Endodermal cell (in vitro differentiated cells): ENCODE data around the gene PDE4A. TPM values are rescaled to one million over a fixed set of nuclear protein-coding genes. Genes with fewer than 3 reads are reported as not detected.

Source experiments
- DNase-seq: peaks from one replicate; pipeline ENCODE4 v3.0.0-alpha.2; 2017
- H3K27ac ChIP-seq: 2 replicates; pipeline ENCODE4 v1.5.1; 2013; ENCODE audit warnings: mild to moderate bottlenecking, low read depth, low read length, moderate library complexity
- H3K27me3 ChIP-seq: 2 replicates; pipeline ENCODE4 v1.6.1; 2013; ENCODE audit warnings: mild to moderate bottlenecking, low read length, moderate library complexity; ENCODE audit not compliant: insufficient read depth, control insufficient read depth, poor library complexity, severe bottlenecking
- H3K36me3 ChIP-seq: 2 replicates; pipeline ENCODE4 v1.7.0; 2013; ENCODE audit warnings: mild to moderate bottlenecking, low read length, moderate library complexity; ENCODE audit not compliant: control insufficient read depth, insufficient read depth
- H3K4me1 ChIP-seq: one replicate; pipeline ENCODE4 v1.7.0; 2013; ENCODE audit warnings: low read length; ENCODE audit not compliant: control insufficient read depth, insufficient read depth
- H3K4me3 ChIP-seq: 2 replicates; pipeline ENCODE4 v1.5.1; 2013; ENCODE audit warnings: mild to moderate bottlenecking, low read length, moderate library complexity
- H3K9ac ChIP-seq: 2 replicates; pipeline ENCODE4 v1.6.1; 2013; ENCODE audit warnings: mild to moderate bottlenecking, low read length, moderate library complexity; ENCODE audit not compliant: poor library complexity, severe bottlenecking; ENCODE audit errors: extremely low read depth
- H3K9me3 ChIP-seq: 2 replicates; pipeline ENCODE4 v1.6.1; 2013; ENCODE audit warnings: mild to moderate bottlenecking, low read length, moderate library complexity; ENCODE audit not compliant: control insufficient read depth
- H3K27ac Mint-ChIP-seq: 2 replicates; pipeline ENCODE4 v1.8.0; 2020; ENCODE audit warnings: mixed read lengths
- H3K27me3 Mint-ChIP-seq: 2 replicates; pipeline ENCODE4 v1.8.0; 2021; ENCODE audit warnings: mild to moderate bottlenecking, mixed read lengths; ENCODE audit not compliant: insufficient read depth
- H3K36me3 Mint-ChIP-seq: 2 replicates; pipeline ENCODE4 v1.8.0; 2020; ENCODE audit warnings: low read depth, mixed read lengths
- H3K4me1 Mint-ChIP-seq: 2 replicates; pipeline ENCODE4 v1.8.0; 2020; ENCODE audit warnings: mixed read lengths
- H3K4me3 Mint-ChIP-seq: 2 replicates; pipeline ENCODE4 v1.8.0; 2020; ENCODE audit warnings: mild to moderate bottlenecking, moderate library complexity, mixed read lengths
- H3K9me3 Mint-ChIP-seq: 2 replicates; pipeline ENCODE4 v1.8.0; 2020; ENCODE audit warnings: mild to moderate bottlenecking, mixed read lengths
- CTCF ChIP-seq: fragments of 200-600 bp; sonication (generic); conservative IDR thresholded peaks from 2 replicates; pipeline ENCODE4 v1.5.0; 2021; ENCODE audit warnings: antibody characterized with exemption, mild to moderate bottlenecking
- WGBS, 2 experiments: methylation state at CpG; one replicate each; pipeline versions ENCODE4 v1.1.5 to v1.1.7; 2013; ENCODE audit warnings: missing lambda C conversion rate in 2 of 2, mixed read lengths in 1 of 2; ENCODE audit not compliant: insufficient coverage in 1 of 2, insufficient read length in 1 of 2; 5-methylcytosine and 5-hydroxymethylcytosine counted together
- total RNA-seq, 2 donors: library from RNA; stranded (reverse); fragmentation: NEBNext Ultra II Directional in 1 of 2; extraction: Animal tissue kit (Norgen Biotek cat#: 25700) in 1 of 2; gene quantifications; 2 replicates in 1 of 2; 3 replicates in 1 of 2; pipeline ENCODE4 v1.2.1, GENCODE V29; 2021

Gene PDE4A
- total RNA-seq, 2 donors from 2014 or later = 1.7 to 2.6 TPM

- H3K27me3 ChIP-seq = peaks cover 79% of the 10 kb centered on the region
- H3K9ac ChIP-seq = no peak overlapping the region
- H3K36me3 ChIP-seq = no peaks in the 10 kb centered on the region
Observed at GRCh38 chr19:10516671-10517286, 96.4 kb downstream of the PDE4A start.

GRCh38 chr19:10517361-10517759 is 97.0 kb downstream of the PDE4A start, which contains the start of gene S1PR5:
S1PR5 (minus strand) TSS chr19:10517447; CDS start chr19:10515011, 2,436 bp downstream.
- H3K27ac ChIP-seq = no peak within 1 kb of the TSS
- H3K9me3 Mint-ChIP-seq = no peaks in the 10 kb centered on the region
- WGBS, 2 experiments = 2 to 4% methylated on average over 9 to 39 of the region's 39 CpGs
- peaks cover 73% of the 10 kb centered on the region for H3K27me3 ChIP-seq
- peaks cover 75% of the 10 kb centered on the region for H3K27me3 Mint-ChIP-seq
- H3K36me3 Mint-ChIP-seq = no peaks in the 10 kb centered on the region
- peak; percentile 85 for DNase-seq
- H3K36me3 ChIP-seq = no peaks in the 10 kb centered on the region
- H3K4me3 ChIP-seq = peak within 1 kb of the TSS; percentile 79
- no peaks in the 10 kb centered on the region for H3K4me1 ChIP-seq
- H3K4me3 Mint-ChIP-seq = peak within 1 kb of the TSS; percentile 47
- no peak for TF ChIP-seq CTCF
- H3K27ac Mint-ChIP-seq = peak within 1 kb of the TSS; percentile 22
- H3K4me1 Mint-ChIP-seq = peaks cover 12% of the 10 kb centered on the region
- H3K9me3 ChIP-seq = no peaks in the 10 kb centered on the region
- peak within 1 kb of the TSS; percentile 20 for H3K9ac ChIP-seq

More at GRCh38 chr19:10516671-10517286, 96.4 kb downstream of the PDE4A start:
- Histone ChIP-seq H3K4me3 (peak overlapping the region; percentile 79), H3K9me3 (no peaks in the 10 kb centered on the region), H3K4me1 (no peaks in the 10 kb centered on the region), H3K27ac (no peak overlapping the region)
- no peaks in the 10 kb centered on the region for H3K36me3 Mint-ChIP-seq
- peaks cover 12% of the 10 kb centered on the region for H3K4me1 Mint-ChIP-seq
- no peaks in the 10 kb centered on the region for H3K9me3 Mint-ChIP-seq
- H3K4me3 Mint-ChIP-seq = peak overlapping the region; percentile 47
- no peak overlapping the region for H3K27ac Mint-ChIP-seq
- TF ChIP-seq CTCF = no peak
- 62 to 68% methylated on average over 5 to 10 of the region's 10 CpGs for WGBS, 2 experiments
- H3K27me3 Mint-ChIP-seq = peaks cover 78% of the 10 kb centered on the region
- DNase-seq = no peak

DNA sequence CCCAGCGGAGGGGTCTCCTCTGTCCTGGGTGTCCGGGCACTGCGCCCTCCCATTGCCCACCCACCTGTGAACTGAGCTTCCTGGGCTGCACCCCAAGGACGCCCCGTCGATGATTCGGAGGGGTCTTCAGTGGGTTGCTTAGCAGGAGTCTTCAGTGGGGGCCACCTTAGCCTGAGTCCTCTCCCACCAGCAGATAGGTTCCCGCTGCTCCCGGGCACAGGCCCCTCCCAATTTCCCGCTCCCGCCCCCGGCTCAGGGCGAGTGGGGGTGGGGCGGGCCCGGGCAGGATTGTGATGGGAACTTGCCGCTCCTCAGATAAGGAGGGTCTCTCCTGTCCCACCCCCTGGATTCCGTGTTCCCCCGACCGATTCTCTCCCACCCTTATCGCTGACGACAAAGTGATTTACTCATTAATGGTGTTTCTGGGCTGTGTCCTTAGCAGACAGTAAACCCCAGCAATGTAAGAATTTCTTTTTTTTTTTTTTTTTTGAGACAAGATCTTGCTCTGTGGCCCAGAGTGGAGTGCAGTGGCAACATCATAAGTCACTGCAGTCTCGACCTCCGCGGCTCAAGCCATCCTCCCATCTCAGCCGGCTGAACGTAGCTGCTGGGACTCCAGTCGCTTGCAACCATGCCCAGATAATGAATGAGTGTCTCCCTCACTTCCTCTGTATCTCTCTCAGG is 97.6 kb downstream of the PDE4A start:
- Histone ChIP-seq H3K9me3 (no peaks in the 10 kb centered on the region), H3K9ac (peak overlapping the region; percentile 20), H3K4me3 (peak overlapping the region; percentile 79), H3K27ac (no peak overlapping the region), H3K36me3 (no peaks in the 10 kb centered on the region), H3K4me1 (no peaks in the 10 kb centered on the region), H3K27me3 (peaks cover 68% of the 10 kb centered on the region)
- DNase-seq = peak; percentile 88
- Mint-ChIP-seq H3K27ac (peak overlapping the region; percentile 22), H3K4me3 (peak overlapping the region; percentile 47), H3K9me3 (no peaks in the 10 kb centered on the region), H3K27me3 (peaks cover 69% of the 10 kb centered on the region), H3K4me1 (peaks cover 12% of the 10 kb centered on the region), H3K36me3 (no peaks in the 10 kb centered on the region)
- no peak for TF ChIP-seq CTCF
- WGBS, 2 experiments = 5 to 8% methylated on average over 2 to 27 of the region's 27 CpGs
